ENCODE data around the gene PLGRKT.

DNA sequence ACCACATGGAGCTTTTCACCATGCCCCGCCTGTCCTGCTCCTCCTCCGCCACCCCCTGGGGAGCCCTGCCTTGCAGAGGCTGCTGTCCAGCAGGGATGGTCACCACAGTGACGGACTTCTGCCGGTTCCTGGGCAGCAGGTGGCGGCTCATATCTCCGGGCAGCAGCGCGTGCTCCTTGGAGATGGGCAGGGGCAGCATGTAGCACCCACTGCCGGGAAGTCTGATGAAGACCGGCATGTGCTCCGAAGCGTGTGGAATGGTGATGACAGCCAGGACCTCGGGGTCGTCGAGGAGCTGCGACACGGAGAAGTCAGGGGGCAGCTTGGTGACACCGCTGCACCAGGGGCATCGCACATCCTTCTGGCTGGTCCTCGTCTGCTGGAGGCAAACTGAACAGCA is 19.2 kb downstream of the PLGRKT start:
- TF ChIP-seq GATA2 (IDR thresholded peaks at IDR 0.05; ENCODE audit: low read depth, low read length) (no peak), GATA3 (IDR thresholded peaks at IDR 0.05; ENCODE audit: low read depth, low read length) (no peak)
